Esophagus squamous epithelium (tissue), 4 donors: Measurements from ENCODE around the gene AKR1B15.

Experiments
- POLR2A ChIP-seq, 4 donors: fragments of 450-650 bp; IDR thresholded peaks; one replicate each; pipeline ENCODE4 v1.6.1; 2017; ENCODE audit warnings: antibody characterized with exemption in 4 of 4, mild to moderate bottlenecking in 4 of 4, moderate library complexity in 3 of 4
- TF ChIP-seq, protein P1 (sequence below), 6 experiments: fragments of 450-650 bp in 4 of 6; fragments of 200-600 bp in 2 of 6; sonication (generic) in 2 of 6; IDR thresholded peaks; one replicate each; pipeline ENCODE4 v1.5.1; 2016 to 2019; ENCODE audit warnings: antibody characterized with exemption in 6 of 6, mild to moderate bottlenecking in 4 of 6, moderate library complexity in 4 of 6

DNA sequence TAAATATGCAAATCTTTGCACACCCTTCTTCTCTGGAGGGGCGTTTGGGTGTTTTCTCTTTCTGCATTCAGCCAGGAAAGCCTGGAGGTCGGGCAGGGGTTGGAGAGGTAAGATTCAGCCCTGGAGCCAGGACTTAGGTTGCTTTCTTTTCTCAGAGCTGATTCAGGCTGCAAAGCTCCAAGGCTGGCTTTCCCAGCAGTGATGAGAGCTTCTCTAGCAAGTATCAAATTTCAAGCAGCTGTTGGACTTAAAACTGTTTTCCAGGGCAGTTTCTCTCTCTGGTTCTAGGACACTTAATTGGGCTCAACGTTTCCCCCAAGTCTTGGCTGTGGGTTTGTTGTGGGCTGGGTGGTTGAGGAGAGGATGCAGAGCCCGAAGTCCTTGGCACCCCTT lies 20.9 kb upstream of the AKR1B15 start:
- TF ChIP-seq, protein P1, sequence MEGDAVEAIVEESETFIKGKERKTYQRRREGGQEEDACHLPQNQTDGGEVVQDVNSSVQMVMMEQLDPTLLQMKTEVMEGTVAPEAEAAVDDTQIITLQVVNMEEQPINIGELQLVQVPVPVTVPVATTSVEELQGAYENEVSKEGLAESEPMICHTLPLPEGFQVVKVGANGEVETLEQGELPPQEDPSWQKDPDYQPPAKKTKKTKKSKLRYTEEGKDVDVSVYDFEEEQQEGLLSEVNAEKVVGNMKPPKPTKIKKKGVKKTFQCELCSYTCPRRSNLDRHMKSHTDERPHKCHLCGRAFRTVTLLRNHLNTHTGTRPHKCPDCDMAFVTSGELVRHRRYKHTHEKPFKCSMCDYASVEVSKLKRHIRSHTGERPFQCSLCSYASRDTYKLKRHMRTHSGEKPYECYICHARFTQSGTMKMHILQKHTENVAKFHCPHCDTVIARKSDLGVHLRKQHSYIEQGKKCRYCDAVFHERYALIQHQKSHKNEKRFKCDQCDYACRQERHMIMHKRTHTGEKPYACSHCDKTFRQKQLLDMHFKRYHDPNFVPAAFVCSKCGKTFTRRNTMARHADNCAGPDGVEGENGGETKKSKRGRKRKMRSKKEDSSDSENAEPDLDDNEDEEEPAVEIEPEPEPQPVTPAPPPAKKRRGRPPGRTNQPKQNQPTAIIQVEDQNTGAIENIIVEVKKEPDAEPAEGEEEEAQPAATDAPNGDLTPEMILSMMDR (IDR thresholded peaks at IDR 0.05), result no peak
- TF ChIP-seq POLR2A (IDR thresholded peaks at IDR 0.05), result no peak
